LNCaP clone FGC (cell line): Measurements from ENCODE around the gene ERC1.

Source experiments
- DNase-seq: peaks from one replicate; pipeline ENCODE4 v3.0.0-alpha.2; 2011; ENCODE audit warnings: low read depth
- H3K4me3 ChIP-seq: 2 replicates; pipeline ENCODE4 v1.5.1; 2011; ENCODE audit warnings: mild to moderate bottlenecking, low read depth, low read length, control low read depth
- TF ChIP-seq, protein P1 (sequence below): IDR thresholded peaks from 2 replicates; pipeline ENCODE4 v1.5.1; 2012; ENCODE audit warnings: mild to moderate bottlenecking; ENCODE audit not compliant: control insufficient read depth, insufficient read depth; ENCODE audit errors: extremely low read depth

The ERC1 gene

DNA sequence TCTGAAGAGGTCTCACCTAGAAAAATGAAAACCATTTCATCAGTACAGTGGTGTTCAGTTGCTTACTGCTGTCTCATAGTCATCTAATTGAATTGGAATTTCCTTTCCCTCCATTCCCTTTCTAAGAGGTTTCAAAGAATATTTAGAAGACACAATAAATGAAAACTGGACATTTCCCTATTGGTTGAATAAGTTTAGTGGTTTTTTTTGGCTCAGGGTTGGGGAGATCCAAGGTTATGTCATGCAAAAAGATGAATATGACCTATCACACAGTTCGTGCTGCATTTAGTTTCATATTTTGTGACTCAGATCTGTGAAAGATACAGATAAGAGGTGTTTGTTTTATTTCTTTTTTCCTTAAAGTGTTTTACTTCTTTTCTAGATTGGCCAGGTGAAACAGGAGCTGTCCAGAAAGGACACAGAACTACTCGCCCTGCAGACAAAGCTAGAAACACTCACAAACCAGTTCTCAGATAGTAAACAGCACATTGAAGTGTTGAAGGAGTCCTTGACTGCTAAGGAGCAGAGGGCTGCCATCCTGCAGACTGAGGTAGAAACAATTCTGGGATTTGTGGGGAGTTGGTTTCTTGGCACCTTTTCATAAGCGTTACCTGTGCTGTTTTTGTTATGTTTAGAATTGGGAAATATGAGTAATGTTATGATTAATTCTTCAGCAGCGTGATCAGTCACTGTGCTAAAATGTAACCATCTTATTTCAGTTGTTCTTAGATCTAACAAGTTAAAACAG is 124.6 kb downstream of the ERC1 start:
- no peak overlapping the region for H3K4me3 ChIP-seq
- TF ChIP-seq, protein P1, sequence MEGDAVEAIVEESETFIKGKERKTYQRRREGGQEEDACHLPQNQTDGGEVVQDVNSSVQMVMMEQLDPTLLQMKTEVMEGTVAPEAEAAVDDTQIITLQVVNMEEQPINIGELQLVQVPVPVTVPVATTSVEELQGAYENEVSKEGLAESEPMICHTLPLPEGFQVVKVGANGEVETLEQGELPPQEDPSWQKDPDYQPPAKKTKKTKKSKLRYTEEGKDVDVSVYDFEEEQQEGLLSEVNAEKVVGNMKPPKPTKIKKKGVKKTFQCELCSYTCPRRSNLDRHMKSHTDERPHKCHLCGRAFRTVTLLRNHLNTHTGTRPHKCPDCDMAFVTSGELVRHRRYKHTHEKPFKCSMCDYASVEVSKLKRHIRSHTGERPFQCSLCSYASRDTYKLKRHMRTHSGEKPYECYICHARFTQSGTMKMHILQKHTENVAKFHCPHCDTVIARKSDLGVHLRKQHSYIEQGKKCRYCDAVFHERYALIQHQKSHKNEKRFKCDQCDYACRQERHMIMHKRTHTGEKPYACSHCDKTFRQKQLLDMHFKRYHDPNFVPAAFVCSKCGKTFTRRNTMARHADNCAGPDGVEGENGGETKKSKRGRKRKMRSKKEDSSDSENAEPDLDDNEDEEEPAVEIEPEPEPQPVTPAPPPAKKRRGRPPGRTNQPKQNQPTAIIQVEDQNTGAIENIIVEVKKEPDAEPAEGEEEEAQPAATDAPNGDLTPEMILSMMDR: no peak
- DNase-seq: no peak

DNA sequence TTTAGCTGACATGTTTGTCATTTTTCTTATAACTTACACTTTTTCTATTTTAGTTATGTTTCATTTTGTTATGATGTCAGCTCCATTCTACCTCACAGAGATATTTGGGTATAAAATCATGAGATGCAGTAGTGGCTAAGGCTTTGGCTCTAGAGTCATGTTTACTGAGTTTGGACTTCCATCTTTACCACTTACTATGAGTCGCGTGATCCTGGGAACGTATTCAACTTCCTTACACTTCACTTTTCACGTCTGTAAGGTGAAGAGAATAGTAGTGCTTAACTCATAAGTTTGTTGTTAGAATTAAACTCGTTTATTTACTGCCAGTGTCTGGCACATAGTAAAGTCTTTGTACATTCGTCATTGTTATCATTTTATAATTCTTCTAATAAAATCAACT is 126.3 kb downstream of the ERC1 start:
- DNase-seq: no peak
- TF ChIP-seq, protein P1: no peak

DNA sequence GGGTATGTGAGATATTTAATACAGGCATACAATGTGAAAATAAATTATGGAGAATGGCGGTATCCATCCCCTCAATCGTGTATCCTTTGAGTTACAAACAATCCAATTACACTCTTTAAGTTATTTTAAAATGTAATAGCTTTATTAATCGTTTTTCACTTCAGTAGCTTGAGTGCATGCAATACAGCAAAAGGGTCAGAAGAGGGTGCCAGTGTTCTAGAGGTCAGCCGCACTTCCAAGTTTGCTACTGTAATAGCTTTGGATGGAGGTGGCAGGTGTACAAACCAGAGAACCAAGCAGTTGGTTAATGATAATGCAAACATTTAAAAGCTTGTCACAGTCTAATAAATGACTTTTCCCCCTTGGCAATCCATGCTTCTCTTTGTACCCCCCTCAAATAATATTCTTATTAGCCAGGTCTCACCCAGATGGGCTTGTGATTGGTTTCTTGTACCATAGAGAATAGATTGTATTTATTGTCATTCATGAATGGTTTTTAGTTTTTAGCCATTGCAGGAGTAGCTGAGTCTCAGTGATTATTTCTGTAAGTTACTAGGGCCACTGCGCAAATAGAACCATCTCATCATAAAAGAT is 127.0 kb downstream of the ERC1 start:
- no peak overlapping the region for H3K4me3 ChIP-seq
- peak; percentile 69 for DNase-seq
- TF ChIP-seq, protein P1: peak; percentile 96

More for the DNA sequence above, 126.3 kb downstream of the ERC1 start:
- H3K4me3 ChIP-seq: no peak overlapping the region

DNA sequence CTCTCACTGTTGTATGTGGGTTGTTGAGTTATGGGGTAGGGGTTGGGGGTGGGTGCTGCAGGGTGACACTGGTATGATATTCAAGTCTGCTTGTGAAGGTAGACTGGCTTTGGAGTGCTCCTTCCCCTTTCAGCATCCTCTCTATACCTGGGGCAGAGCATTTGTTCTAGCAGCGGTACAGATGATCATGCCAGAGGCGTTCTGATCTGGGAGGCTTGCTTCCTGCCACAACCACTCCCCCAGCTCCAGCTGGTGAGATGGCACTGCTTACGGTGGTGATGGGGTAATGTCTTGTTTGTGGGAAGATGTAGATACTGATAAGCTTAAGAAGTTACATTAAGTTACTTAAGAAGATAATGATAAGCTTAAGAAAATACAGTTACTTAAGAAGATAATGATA is 131.8 kb downstream of the ERC1 start:
- DNase-seq: no peak
- TF ChIP-seq, protein P1: no peak
- H3K4me3 ChIP-seq: no peak overlapping the region

DNA sequence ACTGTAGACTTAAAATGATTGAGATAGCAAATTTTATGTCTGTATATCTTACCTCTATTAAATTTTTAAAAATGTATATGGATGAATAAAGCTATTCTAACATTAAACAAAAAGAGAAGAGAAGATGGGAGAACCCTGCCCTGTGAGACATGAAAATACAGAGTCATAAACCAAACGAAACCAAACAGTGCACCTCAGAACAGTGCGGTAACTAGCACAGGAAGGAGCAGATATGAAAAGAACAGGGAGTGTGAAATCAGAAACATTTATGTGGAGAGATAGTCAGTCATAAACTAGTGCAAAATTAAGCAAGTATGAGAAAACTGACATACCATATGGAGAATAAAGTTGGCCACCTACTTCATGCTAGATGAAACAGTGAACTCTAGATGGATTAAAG is 135.1 kb downstream of the ERC1 start:
- no peak overlapping the region for H3K4me3 ChIP-seq
- DNase-seq: no peak
- TF ChIP-seq, protein P1: no peak

DNA sequence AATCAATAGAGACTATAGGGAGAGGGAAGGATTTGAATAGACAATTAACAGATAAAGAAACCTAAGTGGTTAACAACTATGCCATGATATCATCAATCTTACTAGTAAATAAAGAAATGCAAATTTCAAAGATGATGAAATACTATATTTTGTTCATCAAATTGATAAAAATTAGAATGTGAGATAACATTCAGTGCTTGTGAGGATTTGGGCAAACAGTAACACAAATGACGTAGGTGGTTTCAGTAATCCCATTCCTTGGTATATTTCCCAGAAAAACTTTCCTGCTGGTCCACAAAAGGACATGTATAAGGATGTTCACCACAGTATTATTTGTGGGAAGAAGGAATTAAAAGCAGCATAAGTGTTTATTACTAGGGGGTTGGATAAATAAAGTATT is 136.0 kb downstream of the ERC1 start:
- TF ChIP-seq, protein P1: no peak
- no peak overlapping the region for H3K4me3 ChIP-seq

More for the DNA sequence above, 136.0 kb downstream of the ERC1 start:
- no peak for DNase-seq
